Vagina (tissue), 2 donors: Measurements from ENCODE around the gene CARD14.

Source experiments
- CTCF ChIP-seq, 3 experiments: fragments of 450-650 bp in 2 of 3; fragments of 200-600 bp in 1 of 3; sonication (generic) in 1 of 3; IDR thresholded peaks; one replicate each; pipeline ENCODE4 v1.5.1; 2017 to 2019; ENCODE audit warnings: antibody characterized with exemption in 3 of 3, mild to moderate bottlenecking in 2 of 3, moderate library complexity in 2 of 3
- POLR2A ChIP-seq, 2 donors: fragments of 450-650 bp; IDR thresholded peaks; one replicate each; pipeline ENCODE4 v1.6.1; 2017; ENCODE audit warnings: antibody characterized with exemption in 2 of 2, mild to moderate bottlenecking in 2 of 2, moderate library complexity in 2 of 2
- POLR2AphosphoS5 ChIP-seq, 2 donors: sonication (generic); formaldehyde crosslinking; IDR thresholded peaks; one replicate each; pipeline ENCODE4 v1.9.0; 2017; ENCODE audit warnings: antibody characterized with exemption in 2 of 2, mild to moderate bottlenecking in 2 of 2, low read depth in 1 of 2; ENCODE audit not compliant: insufficient read depth in 1 of 2

GRCh38 chr17:80125656-80126448 is 44.0 kb upstream of the CARD14 start:
- no peak for TF ChIP-seq CTCF (IDR thresholded peaks at IDR 0.05)
- no peak for TF ChIP-seq POLR2A (IDR thresholded peaks at IDR 0.05)
- TF ChIP-seq POLR2AphosphoS5 (IDR thresholded peaks at IDR 0.05; ENCODE audit: insufficient read depth in 1 of 2, low read depth in 1 of 2) = no peak
